ENCODE data around the gene AMMECR1. TPM values are rescaled to one million over a fixed set of nuclear protein-coding genes. Genes with fewer than 3 reads are reported as not detected.

Gene AMMECR1
- total RNA-seq, 4 donors from 2014 or later: 1.7 to 2.5 (median 1.9) TPM

GRCh38 chrX:110181459-110182137, 136.3 kb downstream of the AMMECR1 start:
- 63% methylated on average over 2 of the region's 2 CpGs for WGBS
- TF ChIP-seq POLR2AphosphoS5 (IDR thresholded peaks at IDR 0.05) (no peak), POLR2A (IDR thresholded peaks at IDR 0.05; ENCODE audit: low read depth) (no peak), EP300 (IDR thresholded peaks at IDR 0.05) (no peak)
- TF ChIP-seq, protein P1, sequence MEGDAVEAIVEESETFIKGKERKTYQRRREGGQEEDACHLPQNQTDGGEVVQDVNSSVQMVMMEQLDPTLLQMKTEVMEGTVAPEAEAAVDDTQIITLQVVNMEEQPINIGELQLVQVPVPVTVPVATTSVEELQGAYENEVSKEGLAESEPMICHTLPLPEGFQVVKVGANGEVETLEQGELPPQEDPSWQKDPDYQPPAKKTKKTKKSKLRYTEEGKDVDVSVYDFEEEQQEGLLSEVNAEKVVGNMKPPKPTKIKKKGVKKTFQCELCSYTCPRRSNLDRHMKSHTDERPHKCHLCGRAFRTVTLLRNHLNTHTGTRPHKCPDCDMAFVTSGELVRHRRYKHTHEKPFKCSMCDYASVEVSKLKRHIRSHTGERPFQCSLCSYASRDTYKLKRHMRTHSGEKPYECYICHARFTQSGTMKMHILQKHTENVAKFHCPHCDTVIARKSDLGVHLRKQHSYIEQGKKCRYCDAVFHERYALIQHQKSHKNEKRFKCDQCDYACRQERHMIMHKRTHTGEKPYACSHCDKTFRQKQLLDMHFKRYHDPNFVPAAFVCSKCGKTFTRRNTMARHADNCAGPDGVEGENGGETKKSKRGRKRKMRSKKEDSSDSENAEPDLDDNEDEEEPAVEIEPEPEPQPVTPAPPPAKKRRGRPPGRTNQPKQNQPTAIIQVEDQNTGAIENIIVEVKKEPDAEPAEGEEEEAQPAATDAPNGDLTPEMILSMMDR (IDR thresholded peaks at IDR 0.05): no peak
- peaks cover 5 to 15% (median 9%) of the 10 kb centered on the region in 4 donors for H3K4me1 ChIP-seq
- intact Hi-C loops (cut with DNase I): no loop called here
- H3K4me3 ChIP-seq: no peak overlapping the region
- H3K9me3 ChIP-seq: no peaks in the 10 kb centered on the region
- no peak for DNase-seq (ENCODE audit: extremely low spot score)
- no peaks in the 10 kb centered on the region for H3K27me3 ChIP-seq
- no peak overlapping the region for H3K27ac ChIP-seq (replicated peaks in 1 of 4)
- no peaks in the 10 kb centered on the region for H3K36me3 ChIP-seq

DNA sequence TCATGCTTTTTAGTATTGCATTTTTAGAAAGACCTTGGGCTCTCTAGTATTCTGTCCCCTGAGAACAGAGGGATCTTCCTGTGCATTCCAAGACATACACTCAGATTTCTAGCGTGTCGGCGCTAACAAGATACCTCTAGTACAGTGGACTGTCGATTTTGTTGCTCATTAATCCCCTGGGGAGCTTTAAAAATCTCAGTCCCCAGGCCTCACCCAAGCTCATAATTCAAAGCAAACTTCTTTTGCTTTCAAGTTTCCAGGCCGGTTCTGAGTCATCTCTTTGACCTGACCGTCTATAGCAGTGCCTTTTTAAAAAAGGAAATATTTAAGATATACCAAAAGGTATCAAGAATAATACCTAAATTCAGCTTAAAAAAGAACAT, 137.0 kb downstream of the AMMECR1 start:
- H3K4me3 ChIP-seq: no peak overlapping the region
- no peaks in the 10 kb centered on the region for H3K27me3 ChIP-seq
- no peaks in the 10 kb centered on the region for H3K9me3 ChIP-seq
- peaks cover 5 to 15% (median 9%) of the 10 kb centered on the region in 4 donors for H3K4me1 ChIP-seq
- DNase-seq (ENCODE audit: extremely low spot score): no peak
- TF ChIP-seq POLR2A (IDR thresholded peaks at IDR 0.05; ENCODE audit: low read depth) (no peak), POLR2AphosphoS5 (IDR thresholded peaks at IDR 0.05) (no peak), EP300 (IDR thresholded peaks at IDR 0.05) (no peak)
- TF ChIP-seq, protein P1 (IDR thresholded peaks at IDR 0.05): no peak
- intact Hi-C loops (cut with DNase I): no loop called here
- H3K27ac ChIP-seq (replicated peaks in 1 of 4): no peak overlapping the region
- H3K36me3 ChIP-seq: no peaks in the 10 kb centered on the region
- 41% methylated on average over 6 of the region's 6 CpGs for WGBS

GRCh38 chrX:110180176-110180927, 137.5 kb downstream of the AMMECR1 start:
- DNase-seq (ENCODE audit: extremely low spot score): no peak
- Histone ChIP-seq H3K4me1 (peaks cover 5 to 15% (median 9%) of the 10 kb centered on the region in 4 donors), H3K27me3 (no peaks in the 10 kb centered on the region), H3K4me3 (no peak overlapping the region), H3K27ac (replicated peaks in 1 of 4) (no peak overlapping the region), H3K36me3 (no peaks in the 10 kb centered on the region), H3K9me3 (no peaks in the 10 kb centered on the region)
- intact Hi-C loops (cut with DNase I): no loop called here
- no peak for TF ChIP-seq POLR2A (IDR thresholded peaks at IDR 0.05; ENCODE audit: low read depth)
- TF ChIP-seq, protein P1 (IDR thresholded peaks at IDR 0.05): no peak
- no peak for TF ChIP-seq EP300 (IDR thresholded peaks at IDR 0.05)
- no peak for TF ChIP-seq POLR2AphosphoS5 (IDR thresholded peaks at IDR 0.05)
- WGBS: 71% methylated on average over 5 of the region's 5 CpGs

GRCh38 chrX:110178179-110178865, 139.6 kb downstream of the AMMECR1 start:
- no peak for DNase-seq (ENCODE audit: extremely low spot score)
- TF ChIP-seq POLR2AphosphoS5 (IDR thresholded peaks at IDR 0.05): no peak
- TF ChIP-seq, protein P1 (IDR thresholded peaks at IDR 0.05): no peak
- no peak for TF ChIP-seq EP300 (IDR thresholded peaks at IDR 0.05)
- TF ChIP-seq POLR2A (IDR thresholded peaks at IDR 0.05; ENCODE audit: low read depth): no peak
- no peak overlapping the region for H3K4me3 ChIP-seq
- H3K9me3 ChIP-seq: no peaks in the 10 kb centered on the region
- no peaks in the 10 kb centered on the region for H3K27me3 ChIP-seq
- no peaks in the 10 kb centered on the region for H3K36me3 ChIP-seq
- no peak overlapping the region for H3K27ac ChIP-seq (replicated peaks in 1 of 4)
- H3K4me1 ChIP-seq: peaks cover 5 to 15% (median 9%) of the 10 kb centered on the region in 4 donors
- intact Hi-C loops (cut with DNase I): no loop called here
- 76% methylated on average over 5 of the region's 5 CpGs for WGBS
